SK-MEL-5 (cell line): ENCODE measurements around the gene TAS1R2. TPM values are rescaled to one million over a fixed set of nuclear protein-coding genes. Genes with fewer than 3 reads are reported as not detected.
"Not testable (repeated sequence)": the region's sequence is repeated elsewhere in the genome, so short reads cannot be mapped to it uniquely, and the experiment has no call there.

Source experiments
- DNase-seq: peaks from one replicate; pipeline ENCODE4 v3.0.0-alpha.2; 2016; ENCODE audit warnings: low read depth, low spot score
- in situ Hi-C: cut with HindIII; loops from 2 replicates; pipeline ENCODE4 v1.10.0; 2016; ENCODE audit warnings: low sequenced_read_pairs, high pct_unique_total_duplicates, low pct_unique_long_range_greater_than_20kb
- total RNA-seq: library from RNA; depleted of rRNA; stranded (reverse); fragments of >200 nt; shearing (Covaris generic); gene quantifications from 2 replicates; pipeline ENCODE4 v1.2.3, GENCODE V29; 2014

The TAS1R2 gene
- total RNA-seq, 1 experiment from 2014 or later, result not detected

DNA sequence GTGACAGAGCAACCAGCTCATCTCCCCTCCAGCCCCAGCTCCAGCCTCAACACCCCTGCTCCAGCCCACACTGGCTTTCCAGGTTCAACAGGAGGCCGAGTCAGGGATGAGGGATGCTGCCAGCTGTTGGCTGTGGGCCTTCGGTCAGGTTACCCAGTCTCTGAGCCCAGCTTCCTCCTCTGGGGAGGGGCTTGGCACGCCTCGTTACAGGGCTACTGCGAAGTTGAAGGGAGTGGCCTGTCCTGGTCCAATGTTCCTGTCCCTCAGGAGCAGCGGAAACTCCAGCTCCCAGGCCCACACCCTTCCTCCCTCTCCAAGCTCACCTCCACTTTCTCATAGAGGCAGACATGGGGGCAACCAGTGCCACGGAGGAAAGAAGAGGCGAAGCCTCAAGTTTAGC is 15.1 kb upstream of the TAS1R2 start:
- in situ Hi-C loops, result no loop called here

DNA sequence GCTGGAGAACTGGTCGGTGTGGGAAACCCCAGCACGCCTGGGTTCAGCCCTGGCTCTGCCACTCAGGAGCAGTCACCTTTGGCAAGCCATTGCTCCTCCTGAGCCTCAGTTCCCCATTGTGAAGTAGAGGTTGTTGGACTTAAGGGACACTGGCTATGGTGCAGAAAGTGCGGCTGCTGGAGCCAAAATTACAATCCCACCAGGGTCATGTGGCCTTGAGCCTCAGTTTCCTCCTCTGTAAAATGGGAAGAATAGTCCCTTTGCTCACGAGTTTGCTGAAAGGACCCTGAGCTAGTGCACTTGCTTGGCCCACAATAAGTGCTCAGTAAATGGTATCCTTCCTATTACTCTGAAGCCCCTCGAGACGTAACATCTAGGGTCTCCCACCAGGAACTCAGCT is 14.6 kb upstream of the TAS1R2 start:
- no peak for DNase-seq
- in situ Hi-C loops, result no loop called here

More for the DNA sequence above, 15.1 kb upstream of the TAS1R2 start:
- DNase-seq, result no peak

DNA sequence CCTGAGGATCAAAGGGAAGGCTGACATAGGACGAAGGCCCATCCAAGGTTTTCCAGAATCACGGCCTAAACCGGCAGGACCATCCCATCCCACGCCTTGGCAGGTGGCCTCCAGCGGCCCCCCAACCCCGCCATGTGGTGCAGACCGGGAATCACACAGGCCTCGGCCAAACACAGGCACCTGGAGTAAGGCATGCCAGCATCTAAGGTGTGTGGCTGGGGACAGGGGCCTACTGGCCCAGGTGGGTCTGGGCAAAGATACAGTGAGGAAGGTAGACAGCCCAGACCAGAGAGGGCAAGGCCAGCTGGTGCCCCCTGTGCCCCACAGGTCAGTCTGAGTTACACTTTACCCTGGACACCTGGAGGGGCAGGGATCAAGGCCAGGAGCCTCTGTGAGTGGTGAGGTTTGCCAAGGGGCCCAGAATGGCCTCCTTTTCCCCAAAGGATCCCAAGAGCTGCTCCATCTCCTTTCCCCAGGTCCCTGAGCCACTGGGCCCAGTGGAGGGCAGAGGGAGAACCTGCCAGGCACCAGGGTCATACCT is 12.7 kb upstream of the TAS1R2 start:
- no peak for DNase-seq
- in situ Hi-C loops, result no loop called here

DNA sequence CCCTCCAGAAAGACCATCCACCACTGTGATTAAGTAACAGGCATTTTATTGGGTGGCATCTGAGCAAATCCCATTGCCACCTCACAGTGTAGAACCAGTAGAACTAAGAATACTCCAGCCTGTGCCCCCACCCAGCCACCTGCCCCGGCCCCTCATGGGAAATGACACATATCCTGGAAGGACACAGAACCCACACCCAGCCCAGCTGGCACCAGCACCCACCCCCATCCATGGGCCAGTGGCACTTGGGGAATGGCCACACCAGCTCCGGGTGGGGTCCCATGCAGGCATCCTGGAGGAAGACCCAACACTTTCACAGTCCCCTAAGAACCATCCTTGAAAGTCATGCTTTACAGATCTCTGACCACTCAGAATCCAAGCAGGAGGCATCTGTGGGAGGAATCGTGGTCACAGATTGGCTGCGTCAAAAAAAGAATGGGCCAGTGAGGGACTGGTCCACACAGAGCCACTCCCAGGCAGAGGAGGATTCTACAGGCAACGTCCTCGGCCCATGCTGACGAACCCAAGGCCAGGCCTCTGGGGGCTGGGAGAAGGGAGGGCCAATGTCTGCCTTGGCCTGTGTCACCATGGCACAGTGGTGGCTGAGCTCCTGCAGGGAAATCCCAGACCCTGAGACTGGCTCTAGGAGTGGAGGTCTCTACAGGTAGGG is 12.1 kb upstream of the TAS1R2 start:
- DNase-seq, result no peak
- in situ Hi-C loops, result no loop called here

DNA sequence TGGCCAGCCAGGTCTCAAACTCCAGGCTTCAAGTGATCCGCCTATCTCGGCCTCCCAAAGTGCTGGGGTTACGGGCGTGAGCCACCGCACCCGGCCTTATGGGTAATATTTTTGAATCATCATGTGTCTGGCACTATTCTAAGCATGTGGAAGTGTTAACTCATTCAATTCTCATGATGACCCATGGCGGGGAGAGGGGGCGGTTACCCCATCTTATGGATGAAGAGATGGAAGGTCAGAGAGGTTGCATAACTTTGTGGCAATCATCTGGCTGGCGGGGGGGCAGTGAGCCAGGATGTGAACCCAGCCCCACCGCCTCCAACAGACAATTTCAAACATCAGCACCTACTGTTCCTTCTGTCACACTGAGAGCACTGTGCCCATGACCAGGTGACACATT is 11.5 kb upstream of the TAS1R2 start:
- no peak for DNase-seq
- in situ Hi-C loops, result no loop called here

DNA sequence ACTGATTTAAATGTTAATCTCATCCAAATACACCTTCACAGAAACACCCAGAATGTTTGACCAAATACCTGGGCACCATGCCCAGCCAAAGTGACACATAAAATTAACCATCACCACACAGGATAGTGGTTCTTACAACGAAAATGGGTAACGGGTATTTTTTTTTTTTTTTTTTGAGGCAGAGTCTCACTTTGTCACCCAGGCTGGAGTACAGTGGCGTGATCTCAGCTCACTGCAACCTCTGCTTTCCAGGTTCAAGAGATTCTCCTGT is 11.1 kb upstream of the TAS1R2 start:
- DNase-seq, in situ Hi-C loops: not testable (repeated sequence)

DNA sequence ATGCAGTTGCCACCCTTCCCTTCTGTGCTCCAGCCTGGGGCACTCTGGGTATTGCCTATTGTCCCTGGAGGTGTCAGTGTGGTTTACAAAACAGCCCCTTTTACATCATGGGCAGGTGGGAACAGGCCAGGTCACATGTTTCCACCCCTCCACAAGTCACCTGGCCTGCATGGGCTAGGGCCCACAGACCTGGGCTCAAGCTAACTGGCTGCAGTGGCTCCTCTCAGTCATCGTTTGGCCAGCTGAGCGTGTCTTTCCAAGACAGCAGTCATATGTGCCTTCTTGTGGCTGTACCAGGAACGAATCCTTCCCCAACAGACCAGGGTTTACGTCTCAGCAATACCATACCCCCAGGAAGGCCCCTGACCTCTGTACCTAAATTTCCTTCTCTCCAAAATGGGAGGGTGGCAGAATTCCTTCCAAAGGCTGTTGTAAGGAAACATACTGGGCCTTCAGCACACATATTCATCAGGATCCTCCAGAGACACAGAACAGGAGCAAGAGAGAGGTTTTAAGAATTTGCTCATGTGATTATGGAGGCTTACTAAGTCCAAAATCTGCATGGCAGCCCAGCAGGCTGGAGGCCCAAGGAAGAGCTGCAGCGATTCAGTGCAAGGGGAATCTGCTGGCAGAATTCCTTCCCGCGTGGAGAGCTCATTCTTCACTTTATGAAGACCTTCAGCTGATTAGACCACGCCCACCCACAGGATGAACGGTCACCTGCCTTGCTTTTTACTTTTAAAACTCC is 10.6 kb upstream of the TAS1R2 start:
- DNase-seq, result no peak
- in situ Hi-C loops, result no loop called here

DNA sequence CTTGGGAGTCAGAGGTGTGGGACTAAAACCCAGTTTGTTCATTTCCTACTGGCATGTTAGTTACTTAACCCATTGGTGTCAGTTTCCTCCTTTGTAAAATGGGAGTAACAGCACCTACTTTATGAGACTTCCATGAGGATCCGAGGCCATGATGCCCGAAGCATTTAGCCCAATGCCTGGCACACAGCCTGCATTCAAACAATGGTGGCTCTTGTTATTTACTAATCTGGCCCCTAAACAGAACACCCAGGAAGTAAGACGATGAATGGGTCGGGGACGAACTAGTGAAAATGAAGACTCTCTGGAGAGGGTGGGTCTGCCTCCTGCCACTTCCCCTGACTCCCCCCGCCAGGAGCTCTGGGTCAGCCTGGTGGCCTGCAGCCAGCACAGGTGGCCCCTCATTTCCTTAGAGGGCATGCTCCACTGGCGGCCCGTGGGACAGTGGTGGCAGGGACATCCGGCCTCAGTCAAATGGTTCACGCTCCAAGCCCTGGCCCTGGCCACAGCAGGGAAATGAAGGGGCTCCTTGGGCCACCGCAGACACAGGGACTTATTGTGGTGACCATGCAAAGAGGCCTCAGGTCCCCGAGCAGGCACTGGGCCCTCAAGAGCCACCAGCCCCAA is 9.5 kb upstream of the TAS1R2 start:
- in situ Hi-C loops, result no loop called here
- peak; percentile 61 for DNase-seq

DNA sequence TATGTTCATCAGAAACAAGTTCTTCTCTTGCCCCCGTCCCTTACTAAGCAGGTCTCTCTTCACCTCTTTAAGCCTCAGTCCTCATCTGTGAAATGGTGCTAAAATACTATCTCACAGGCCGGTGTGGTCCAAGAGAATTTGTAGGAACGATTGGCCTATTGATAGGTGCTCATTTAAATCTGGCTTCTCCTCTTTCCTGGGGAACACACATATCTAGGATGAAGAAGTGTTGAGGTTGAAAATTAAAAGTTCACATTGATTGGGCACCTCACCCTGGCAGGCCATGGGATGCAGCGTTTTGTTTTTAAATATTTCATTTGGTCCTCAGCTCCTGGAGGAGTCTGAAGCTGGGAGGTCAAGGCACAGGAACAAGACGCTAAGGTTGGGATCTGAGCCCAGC is 8.9 kb upstream of the TAS1R2 start:
- DNase-seq, result no peak
- in situ Hi-C loops, result no loop called here

DNA sequence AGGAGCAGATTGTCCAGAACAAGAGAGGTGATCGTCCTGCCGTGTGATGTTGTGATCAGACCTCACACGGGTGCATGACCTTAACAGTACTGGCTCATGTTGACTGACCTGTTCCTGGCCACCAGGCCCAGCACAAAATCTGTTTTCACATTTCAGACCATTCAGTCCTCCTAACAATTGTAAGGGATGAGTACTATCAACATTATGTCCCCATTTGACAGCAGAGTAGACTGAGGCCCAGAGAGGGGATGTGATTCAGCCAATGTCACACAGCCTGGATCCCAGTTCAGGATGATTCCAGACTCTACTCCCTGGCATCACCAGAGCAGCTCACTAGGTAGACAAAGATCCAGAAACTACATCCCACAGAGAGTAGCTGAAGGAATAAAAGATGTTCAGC is 7.4 kb upstream of the TAS1R2 start:
- in situ Hi-C loops, result no loop called here
- no peak for DNase-seq

DNA sequence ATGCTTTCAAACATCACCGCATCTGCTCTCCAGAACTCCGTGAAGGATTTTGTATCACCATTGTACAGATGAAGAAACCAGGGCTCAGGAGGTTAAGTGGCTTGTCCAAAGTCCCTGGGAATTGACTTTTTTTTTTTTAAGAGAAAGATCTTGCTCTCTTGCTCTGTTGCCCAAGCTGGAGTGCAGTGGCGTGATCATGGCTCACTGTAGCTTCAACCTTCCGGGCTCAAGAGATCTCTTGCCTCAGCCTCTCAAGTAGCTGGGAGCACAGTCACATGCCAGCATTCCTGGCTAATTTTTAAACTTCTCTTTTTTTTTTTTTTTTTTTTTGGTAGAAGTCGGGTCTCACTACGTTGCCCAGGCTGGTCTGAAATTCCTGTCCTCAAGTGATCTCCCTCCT is 6.9 kb upstream of the TAS1R2 start:
- in situ Hi-C loops, result no loop called here
- DNase-seq, result no peak

DNA sequence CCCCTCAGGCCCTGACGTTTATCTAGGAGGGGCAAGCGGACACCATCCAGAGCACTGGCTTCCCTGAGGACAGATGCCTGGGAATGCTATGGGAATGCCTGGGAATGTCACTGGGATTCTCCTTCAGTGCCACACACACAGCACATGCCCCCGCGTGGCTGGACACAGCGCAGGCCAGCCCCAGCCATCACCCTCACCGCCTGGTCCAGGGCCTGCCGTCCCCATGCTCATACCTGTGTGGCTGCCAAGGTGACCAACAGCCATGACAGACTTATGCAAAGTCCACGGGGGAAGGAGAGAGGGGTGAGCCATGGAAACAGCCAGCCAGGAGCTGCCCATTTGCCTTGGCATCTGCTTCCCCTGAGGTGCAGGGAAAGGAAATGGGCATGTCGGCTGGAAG is 5.7 kb upstream of the TAS1R2 start:
- in situ Hi-C loops, result no loop called here

DNA sequence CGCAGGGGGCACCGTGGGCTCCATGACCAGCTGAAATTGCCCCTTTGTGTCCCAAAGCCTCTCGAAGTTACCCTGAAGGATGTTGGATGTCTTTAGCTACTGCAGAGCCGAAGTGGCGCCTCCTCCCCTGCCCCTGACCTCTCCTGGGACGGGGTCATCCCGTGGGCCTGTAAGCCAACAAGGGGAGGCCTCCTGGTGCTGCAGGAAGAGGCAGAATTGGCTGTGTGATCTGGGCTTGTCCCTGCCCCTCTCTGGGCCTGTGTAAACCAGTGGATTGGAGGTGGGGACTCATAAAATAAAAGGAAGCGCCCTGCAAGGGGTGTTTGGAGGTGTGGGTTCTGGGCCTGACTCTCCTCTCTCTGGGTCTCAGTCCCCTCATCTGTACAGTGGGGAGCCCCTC is 2.1 kb upstream of the TAS1R2 start:
- no peak for DNase-seq
- in situ Hi-C loops, result no loop called here

More for the DNA sequence above, 5.7 kb upstream of the TAS1R2 start:
- DNase-seq, result no peak

DNA sequence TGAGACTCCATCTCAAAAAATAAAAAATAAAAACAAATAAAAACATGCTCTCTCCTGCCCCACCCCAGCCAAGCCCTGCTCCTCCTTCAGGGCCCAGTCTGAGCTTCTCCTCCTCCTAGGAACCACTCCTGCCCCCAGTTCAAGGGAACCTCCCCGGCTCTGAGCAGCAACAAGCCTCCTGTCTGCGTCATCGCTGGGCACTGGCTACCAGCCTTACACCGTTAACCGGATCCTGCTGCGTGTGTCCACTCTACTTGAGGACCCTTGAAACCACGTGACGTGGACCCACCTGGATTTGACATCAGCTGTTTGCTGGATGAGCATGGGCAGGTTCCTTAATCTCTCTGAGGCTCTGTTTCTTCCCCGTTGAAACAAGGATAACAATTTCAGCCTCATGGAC is 1.6 kb upstream of the TAS1R2 start:
- DNase-seq, result no peak

DNA sequence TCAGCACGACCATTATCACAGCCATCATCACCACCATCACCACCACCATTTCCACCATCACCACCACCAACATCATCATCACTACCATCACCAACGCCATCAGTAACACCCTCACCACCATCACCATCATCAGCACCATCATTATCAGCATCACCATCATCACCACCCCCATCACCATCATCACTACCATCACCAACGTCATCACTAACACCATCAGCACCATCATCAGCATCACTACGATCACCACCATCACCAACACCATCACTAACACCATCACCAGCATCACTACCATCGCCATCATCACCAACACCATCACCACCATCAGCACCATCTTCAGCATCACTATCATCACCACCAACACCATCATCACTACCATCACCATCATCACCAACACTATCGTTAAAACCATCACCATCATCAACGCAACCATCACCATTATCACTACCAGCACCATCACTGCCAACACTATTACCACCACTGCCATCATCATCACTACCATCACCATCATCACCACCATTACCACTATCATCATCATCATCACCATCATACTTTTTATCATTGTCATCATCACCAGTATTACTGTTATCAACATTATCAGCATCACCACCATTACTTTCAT is 1.3 kb downstream of the TAS1R2 start:
- in situ Hi-C loops, result no loop called here
- no peak for DNase-seq

More for the DNA sequence above, 1.6 kb upstream of the TAS1R2 start:
- in situ Hi-C loops, result no loop called here

DNA sequence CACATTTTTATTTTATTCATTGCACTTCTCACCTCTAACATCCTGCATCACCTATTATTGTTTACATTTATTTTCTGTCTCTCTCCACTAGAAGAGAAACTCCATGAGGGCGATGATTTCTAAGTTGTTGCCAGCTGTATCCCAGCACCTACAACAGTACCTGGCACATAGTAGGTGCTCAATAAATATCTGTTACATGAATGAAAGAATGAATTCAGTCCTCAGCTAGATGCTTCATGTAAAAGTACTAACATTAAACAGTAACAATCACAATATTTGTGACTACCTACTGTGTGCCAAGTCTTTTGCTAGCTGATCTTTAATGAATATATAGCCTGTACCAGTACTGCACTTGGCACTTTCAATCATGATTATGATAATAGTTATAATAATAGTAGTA is 3.0 kb downstream of the TAS1R2 start:
- DNase-seq, result no peak
- in situ Hi-C loops, result no loop called here

DNA sequence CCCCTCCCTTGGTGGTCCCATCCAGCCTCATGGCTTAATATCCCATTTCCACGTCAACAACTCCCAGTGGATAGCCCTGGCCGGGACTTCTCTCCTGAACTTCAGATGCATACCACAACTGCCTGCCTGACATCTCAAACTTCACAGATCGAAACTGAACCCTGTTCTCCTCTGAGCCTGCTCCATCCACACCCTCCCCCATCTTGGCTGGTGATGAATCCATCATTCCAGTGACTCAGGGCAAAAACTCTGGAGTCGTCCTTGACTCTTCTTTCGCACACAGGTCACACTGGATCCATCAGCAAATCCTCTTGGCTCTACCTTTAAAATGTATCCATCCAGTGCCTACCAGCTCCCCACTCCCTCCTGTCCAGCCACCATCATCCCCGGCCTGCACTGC is 3.9 kb downstream of the TAS1R2 start:
- no peak for DNase-seq
- in situ Hi-C loops, result no loop called here

DNA sequence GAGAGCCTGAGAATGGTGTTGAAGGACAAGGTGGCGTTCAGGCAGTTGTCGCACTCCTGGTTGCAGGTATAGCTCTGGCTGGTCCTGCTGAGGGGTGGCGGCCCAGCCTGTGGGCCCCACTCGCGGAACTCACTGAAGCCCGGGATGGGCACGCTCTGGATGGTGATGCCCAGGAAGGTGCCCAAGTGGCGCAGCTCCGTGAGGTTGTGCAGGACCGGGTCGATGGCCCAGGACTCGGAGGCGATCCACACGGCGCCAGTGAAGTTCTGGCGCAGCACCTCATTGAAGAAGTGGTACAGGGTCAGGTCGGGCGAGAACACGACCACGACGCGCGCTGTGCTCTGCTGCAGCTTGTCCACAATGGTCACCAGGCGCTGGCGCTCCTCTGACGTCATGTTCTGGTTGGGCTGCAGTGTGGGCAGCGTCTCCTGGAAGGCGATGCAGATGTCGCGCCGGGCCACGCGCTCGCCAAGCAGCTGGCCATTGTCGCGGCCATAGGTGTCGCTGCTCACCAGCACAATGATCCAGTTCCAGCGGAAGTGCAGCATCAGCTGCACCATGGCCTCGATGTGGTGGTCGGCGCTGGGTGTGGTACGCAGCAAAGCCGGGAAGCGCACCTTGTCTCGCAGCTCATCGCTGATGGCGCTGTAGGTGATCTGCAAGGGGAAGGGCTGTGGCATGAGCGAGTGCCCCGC is 5.0 kb downstream of the TAS1R2 start:
- DNase-seq, result no peak
- in situ Hi-C loops, result no loop called here
